GM21447 (cell line): ENCODE results near the gene ARHGAP12.
"Not testable (repeated sequence)": the region's sequence is repeated elsewhere in the genome, so short reads cannot be mapped to it uniquely, and the experiment has no call there.

ENCODE experiments used
- ATAC-seq: cut with Tn5 transposase; IDR thresholded peaks from one replicate; pipeline ENCODE4 v1.9.1; 2021; ENCODE audit not compliant: unreplicated experiment

ARHGAP12 gene

GRCh38 chr10:31926160-31926559 lies 2.5 kb downstream of the ARHGAP12 start:
- no peak for ATAC-seq

GRCh38 chr10:31924833-31925232 lies 3.8 kb downstream of the ARHGAP12 start:
- no peak for ATAC-seq

GRCh38 chr10:31923389-31923788 lies 5.2 kb downstream of the ARHGAP12 start:
- no peak for ATAC-seq

- peak; percentile 64 for ATAC-seq
These were observed 7.6 kb downstream of the ARHGAP12 start for GRCh38 chr10:31921031-31921430.

GRCh38 chr10:31920538-31920937 lies 8.1 kb downstream of the ARHGAP12 start:
- peak; percentile 59 for ATAC-seq

- no peak for ATAC-seq
These were observed 9.8 kb downstream of the ARHGAP12 start for GRCh38 chr10:31918671-31919409.

- ATAC-seq, result no peak
These were observed 14.3 kb downstream of the ARHGAP12 start for GRCh38 chr10:31914370-31914769.

GRCh38 chr10:31912898-31913850 lies 15.5 kb downstream of the ARHGAP12 start:
- ATAC-seq, result no peak

GRCh38 chr10:31912289-31912688 lies 16.3 kb downstream of the ARHGAP12 start:
- ATAC-seq, result no peak

- ATAC-seq, result no peak
These were observed 18.6 kb downstream of the ARHGAP12 start for GRCh38 chr10:31910016-31910415.

- no peak for ATAC-seq
These were observed 20.5 kb downstream of the ARHGAP12 start for GRCh38 chr10:31908157-31908556.

GRCh38 chr10:31906039-31906438 lies 22.6 kb downstream of the ARHGAP12 start:
- ATAC-seq, result no peak

GRCh38 chr10:31905586-31905985 lies 23.0 kb downstream of the ARHGAP12 start:
- ATAC-seq, result no peak

- no peak for ATAC-seq
These were observed 26.0 kb downstream of the ARHGAP12 start for GRCh38 chr10:31902625-31903024.

- no peak for ATAC-seq
These were observed 31.1 kb downstream of the ARHGAP12 start for GRCh38 chr10:31897506-31897905.

- ATAC-seq, result no peak
These were observed 31.7 kb downstream of the ARHGAP12 start for GRCh38 chr10:31896968-31897384.

GRCh38 chr10:31895722-31896121 lies 32.9 kb downstream of the ARHGAP12 start:
- ATAC-seq, result not testable (repeated sequence)

- ATAC-seq, result no peak
These were observed 40.2 kb downstream of the ARHGAP12 start for GRCh38 chr10:31888442-31888841.

- ATAC-seq, result no peak
These were observed 40.8 kb downstream of the ARHGAP12 start for GRCh38 chr10:31887850-31888249.

GRCh38 chr10:31886885-31887284 lies 41.7 kb downstream of the ARHGAP12 start:
- no peak for ATAC-seq

GRCh38 chr10:31885971-31886370 lies 42.7 kb downstream of the ARHGAP12 start:
- no peak for ATAC-seq

GRCh38 chr10:31884386-31884785 lies 44.2 kb downstream of the ARHGAP12 start:
- no peak for ATAC-seq
